Measurements from ENCODE around the gene PIK3CD. TPM values are rescaled to one million over a fixed set of nuclear protein-coding genes. Genes with fewer than 3 reads are reported as not detected.
"Not testable (repeated sequence)": the region's sequence is repeated elsewhere in the genome, so short reads cannot be mapped to it uniquely, and the experiment has no call there.

Gene PIK3CD
- total RNA-seq, 1 experiment from 2014 or later, result 2.5 TPM

DNA sequence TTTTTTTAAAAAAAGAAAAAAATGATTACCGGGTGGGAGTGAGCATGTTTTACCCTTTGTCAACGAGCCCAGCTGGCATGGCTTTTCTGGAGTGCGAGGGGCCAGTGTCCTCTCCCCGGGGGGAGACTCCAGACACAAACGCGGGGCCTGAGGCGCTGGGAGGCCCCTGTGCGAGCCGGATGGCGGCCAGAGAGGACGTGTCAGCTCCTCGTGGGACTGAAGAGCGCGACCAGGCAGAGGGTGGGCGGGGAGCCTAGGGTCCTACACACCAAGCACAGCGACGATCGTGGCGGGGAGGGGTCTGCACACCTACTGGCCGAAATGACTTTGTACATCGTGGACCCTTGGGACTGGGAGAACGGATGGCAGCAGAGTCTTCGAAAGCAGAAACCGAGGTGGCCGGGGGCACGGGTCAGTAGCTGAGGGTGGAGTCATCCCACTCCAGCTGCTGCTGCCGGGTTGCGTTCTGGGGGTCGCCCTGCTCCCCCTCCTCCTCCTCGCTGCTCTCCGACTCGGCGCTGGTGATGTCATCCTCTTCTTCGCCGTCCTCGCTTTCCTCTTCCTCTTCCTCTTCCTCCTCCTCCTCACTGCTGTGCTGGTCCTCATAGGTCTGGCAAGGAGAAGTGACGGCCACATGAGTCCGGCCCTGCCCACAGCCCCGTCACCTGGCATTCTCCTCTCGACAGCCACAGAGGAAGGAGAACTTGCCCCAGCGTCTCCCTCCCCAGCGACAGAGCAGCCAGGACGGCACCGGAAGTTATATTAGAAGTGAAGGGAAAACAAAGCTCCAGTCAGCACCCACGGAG lies 78.8 kb downstream of the PIK3CD start:
- no peak for DNase-seq
- Histone ChIP-seq H3K9me3 (replicated peaks) (no peaks in the 10 kb centered on the region), H3K36me3 (peaks cover 53% of the 10 kb centered on the region), H3K4me1 (no peaks in the 10 kb centered on the region), H3K27me3 (no peaks in the 10 kb centered on the region), H3K27ac (no peak overlapping the region), H3K4me3 (no peak overlapping the region)

DNA sequence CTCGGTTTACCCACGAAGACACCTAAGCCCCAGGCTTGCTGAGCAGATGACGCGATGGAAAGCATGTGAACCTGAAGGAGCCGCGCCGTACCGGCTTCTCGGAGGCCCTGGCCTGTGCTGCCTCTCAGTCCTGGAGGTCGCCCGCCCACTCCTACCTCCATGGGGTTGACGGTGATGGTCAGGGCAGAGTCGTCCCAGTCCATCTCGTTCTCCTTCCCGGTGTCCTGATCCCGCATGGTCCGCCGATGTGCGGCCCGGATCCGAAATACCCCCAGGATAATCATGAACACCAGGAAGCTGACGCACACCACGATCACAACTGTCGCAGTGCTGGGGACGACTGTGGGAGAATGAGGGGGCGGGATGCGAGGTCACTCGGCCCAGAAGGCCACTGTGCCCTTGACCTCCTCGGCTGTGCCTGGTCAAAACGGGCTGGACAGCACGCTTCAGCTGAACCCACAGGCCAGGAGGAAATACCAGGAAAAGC lies 79.6 kb downstream of the PIK3CD start:
- peaks cover 61% of the 10 kb centered on the region for H3K36me3 ChIP-seq
- H3K9me3 ChIP-seq (replicated peaks), result no peaks in the 10 kb centered on the region
- no peaks in the 10 kb centered on the region for H3K4me1 ChIP-seq
- no peak overlapping the region for H3K4me3 ChIP-seq
- DNase-seq, result no peak
- H3K27ac ChIP-seq, result no peak overlapping the region
- H3K27me3 ChIP-seq, result no peaks in the 10 kb centered on the region

DNA sequence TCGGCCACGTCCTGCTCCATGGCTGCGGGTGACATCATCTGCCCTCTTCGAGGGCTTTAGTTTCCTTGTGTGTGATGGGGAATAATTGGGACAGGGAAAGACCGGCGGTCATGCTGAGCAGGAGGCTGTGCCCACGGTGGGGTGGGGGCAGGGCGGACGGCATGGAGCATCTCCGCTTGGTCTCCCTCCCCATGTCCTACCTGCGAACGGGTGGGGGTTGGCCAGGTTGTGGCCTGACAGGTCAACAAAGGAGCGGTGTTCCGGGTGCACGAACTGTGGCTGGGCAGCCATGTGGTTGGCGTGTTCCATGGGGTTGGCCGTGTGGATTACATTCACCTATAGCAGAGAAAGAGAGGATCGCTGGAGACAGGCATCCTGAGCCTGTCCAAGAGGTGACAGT lies 80.0 kb downstream of the PIK3CD start:
- no peaks in the 10 kb centered on the region for H3K4me1 ChIP-seq
- no peak overlapping the region for H3K27ac ChIP-seq
- H3K4me3 ChIP-seq, result no peak overlapping the region
- DNase-seq, result no peak
- no peaks in the 10 kb centered on the region for H3K27me3 ChIP-seq
- H3K9me3 ChIP-seq (replicated peaks), result no peaks in the 10 kb centered on the region
- peaks cover 65% of the 10 kb centered on the region for H3K36me3 ChIP-seq

DNA sequence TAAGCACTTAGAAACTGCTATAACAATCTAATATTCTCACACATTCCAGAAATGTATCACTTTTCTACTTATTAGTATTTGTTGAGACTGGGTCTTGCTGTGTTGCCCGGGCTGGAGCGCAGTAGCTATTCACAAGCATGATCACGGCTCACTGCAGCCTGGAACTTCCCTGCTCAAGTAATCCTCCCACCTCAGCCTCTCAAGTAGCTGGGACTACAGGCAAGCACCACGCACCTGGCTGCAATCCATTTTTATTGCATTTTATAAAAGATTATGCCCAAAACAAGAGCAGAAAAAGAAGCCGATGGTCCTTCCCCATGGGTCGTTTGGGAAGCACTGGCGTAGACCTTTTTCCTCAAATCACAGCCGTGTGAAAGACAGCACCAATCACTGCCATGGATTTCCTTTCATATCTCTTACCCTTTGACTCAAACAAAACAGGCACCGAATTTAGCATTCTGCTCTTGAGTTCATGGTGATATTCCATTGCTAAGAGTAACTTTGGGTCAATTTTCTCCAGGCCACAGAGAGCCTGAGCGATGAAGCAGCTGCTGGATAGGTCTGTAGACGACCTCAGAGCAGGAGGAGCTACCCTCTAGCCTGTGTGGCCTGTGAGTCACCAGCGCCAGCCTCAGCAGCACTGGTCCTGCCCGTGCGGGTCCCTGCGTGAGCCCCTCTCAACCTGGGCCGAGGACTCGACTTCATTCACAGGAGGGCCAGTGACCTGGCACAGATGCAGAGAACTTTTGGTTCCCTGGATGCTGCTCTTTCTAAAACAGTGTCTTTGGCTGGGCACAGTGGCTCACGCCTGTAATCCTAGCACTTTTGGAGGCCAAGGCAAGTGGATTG lies 80.8 kb downstream of the PIK3CD start:
- Histone ChIP-seq H3K4me3 (no peak overlapping the region), H3K27ac (no peak overlapping the region), H3K27me3 (no peaks in the 10 kb centered on the region), H3K9me3 (replicated peaks) (no peaks in the 10 kb centered on the region), H3K36me3 (peaks cover 64% of the 10 kb centered on the region), H3K4me1 (no peaks in the 10 kb centered on the region)
- DNase-seq, result no peak

DNA sequence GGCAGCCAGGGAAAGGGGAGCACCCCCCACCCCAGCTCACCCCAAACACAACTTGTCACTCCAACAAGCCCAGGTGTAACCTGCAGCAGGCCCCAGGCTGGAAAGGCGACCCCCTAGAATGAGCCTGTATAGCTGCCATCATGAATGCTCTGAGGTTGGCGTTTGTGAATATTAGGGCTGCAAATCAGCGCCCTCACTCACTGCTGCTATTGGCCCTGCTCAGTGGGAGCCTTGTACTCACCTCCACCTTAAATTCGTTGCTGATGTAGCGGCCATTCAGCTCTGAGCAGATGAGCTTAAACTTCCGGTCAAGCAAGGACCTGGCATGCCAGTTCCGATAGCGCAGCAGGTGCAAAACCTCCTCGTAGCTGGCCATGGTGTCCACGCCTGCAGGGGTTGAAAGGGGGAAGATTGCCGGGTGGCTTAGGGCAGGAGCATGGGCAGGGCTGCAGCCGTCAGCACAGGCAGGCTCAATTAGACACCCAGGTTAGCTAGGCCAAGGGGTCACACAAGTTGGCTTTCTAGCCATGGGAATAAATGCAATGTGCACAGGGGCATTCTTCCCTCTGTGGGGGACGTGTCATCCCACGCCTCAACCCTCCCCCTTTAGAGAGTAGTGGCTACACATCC lies 81.7 kb downstream of the PIK3CD start:
- no peaks in the 10 kb centered on the region for H3K4me1 ChIP-seq
- H3K27ac ChIP-seq, result no peak overlapping the region
- H3K9me3 ChIP-seq (replicated peaks), result no peaks in the 10 kb centered on the region
- DNase-seq, result no peak
- peaks cover 66% of the 10 kb centered on the region for H3K36me3 ChIP-seq
- no peaks in the 10 kb centered on the region for H3K27me3 ChIP-seq
- H3K4me3 ChIP-seq, result no peak overlapping the region

DNA sequence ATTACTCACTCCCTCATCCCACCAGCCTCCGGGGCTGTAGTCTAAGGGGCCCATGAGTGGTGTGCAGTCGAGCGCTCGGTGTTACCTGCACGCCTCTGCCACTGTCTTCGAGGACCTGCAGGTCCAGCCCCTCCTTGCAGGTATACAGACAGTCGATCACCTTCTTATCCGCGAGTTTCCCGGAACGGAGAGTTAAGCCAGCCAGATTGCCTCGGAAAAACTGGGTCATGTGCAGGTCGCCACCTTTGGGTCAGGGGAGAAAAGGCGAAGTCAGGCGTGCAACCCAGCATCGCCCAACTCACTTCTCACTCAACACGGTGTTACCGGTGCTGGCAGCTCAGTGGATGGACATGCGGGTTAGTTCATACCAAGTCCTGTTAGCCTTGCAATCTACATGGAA lies 84.3 kb downstream of the PIK3CD start:
- DNase-seq, result no peak
- no peaks in the 10 kb centered on the region for H3K9me3 ChIP-seq (replicated peaks)
- no peak overlapping the region for H3K27ac ChIP-seq
- H3K36me3 ChIP-seq, result peaks cover 81% of the 10 kb centered on the region
- no peak overlapping the region for H3K4me3 ChIP-seq
- H3K4me1 ChIP-seq, result no peaks in the 10 kb centered on the region
- H3K27me3 ChIP-seq, result no peaks in the 10 kb centered on the region

DNA sequence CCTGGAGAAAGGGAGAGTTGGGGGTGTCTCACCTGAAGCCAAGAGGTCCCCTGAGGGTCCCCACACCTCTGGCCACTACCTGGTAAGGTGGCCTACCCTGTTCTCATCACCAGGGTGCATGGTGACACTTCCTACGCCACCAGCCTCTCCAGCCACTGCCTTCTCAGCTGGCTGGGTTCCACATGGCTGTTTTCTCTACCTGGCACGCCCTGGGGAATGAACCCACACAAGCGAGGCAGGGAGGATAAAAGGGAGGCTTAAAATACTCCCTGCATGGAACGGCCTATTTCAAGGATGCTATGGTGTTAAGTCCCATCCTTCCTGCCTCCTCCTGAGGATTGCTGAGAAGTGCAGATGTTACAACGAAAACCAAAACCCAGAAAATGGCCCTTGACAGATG lies 84.7 kb downstream of the PIK3CD start:
- no peak overlapping the region for H3K4me3 ChIP-seq
- no peak for DNase-seq
- H3K9me3 ChIP-seq (replicated peaks), result no peaks in the 10 kb centered on the region
- H3K36me3 ChIP-seq, result peaks cover 81% of the 10 kb centered on the region
- H3K4me1 ChIP-seq, result no peaks in the 10 kb centered on the region
- no peaks in the 10 kb centered on the region for H3K27me3 ChIP-seq
- no peak overlapping the region for H3K27ac ChIP-seq

DNA sequence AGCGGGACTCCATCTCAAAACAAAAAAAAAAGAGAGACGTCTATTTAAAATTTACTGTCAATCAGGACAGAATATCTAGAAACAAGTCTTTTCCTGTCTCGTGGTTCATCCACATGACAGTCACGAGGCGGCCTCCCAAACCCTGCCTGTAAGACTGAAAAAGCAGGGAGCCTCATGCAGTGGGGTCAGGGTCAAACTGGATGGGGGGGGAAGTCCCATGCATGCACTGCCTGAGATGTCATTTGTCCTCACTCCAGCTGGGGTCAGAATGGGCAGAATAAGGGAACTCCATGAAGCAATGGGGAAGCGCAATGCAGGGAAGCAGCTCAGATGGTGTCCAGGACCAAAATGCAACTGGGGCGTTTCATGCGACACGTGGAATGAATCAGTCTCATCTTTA lies 85.5 kb downstream of the PIK3CD start:
- DNase-seq, result no peak
- Histone ChIP-seq H3K9me3 (replicated peaks) (no peaks in the 10 kb centered on the region), H3K27ac (no peak overlapping the region), H3K27me3 (no peaks in the 10 kb centered on the region), H3K4me3 (no peak overlapping the region), H3K4me1 (no peaks in the 10 kb centered on the region), H3K36me3 (peaks cover 79% of the 10 kb centered on the region)

DNA sequence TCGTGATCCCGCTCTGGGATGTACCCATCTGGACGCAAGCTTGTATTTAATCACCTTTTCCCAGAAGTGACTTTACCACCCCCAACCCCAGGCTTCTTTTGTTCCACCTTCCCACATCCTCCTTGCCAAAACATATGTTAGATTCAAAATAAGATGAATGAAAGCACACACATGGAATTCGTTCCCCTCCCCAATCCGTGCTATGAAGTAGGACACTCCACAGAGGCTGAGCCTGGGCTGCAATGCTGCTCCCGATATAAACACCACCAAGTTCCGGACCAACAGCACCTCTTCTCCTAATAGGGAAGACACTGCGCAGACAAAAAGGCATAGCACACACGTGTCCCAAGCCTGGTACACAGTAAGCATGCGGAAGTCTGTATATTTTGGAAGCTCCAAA lies 86.1 kb downstream of the PIK3CD start:
- H3K27me3 ChIP-seq, result no peaks in the 10 kb centered on the region
- no peak overlapping the region for H3K4me3 ChIP-seq
- peaks cover 79% of the 10 kb centered on the region for H3K36me3 ChIP-seq
- DNase-seq, result no peak
- H3K27ac ChIP-seq, result no peak overlapping the region
- H3K9me3 ChIP-seq (replicated peaks), result no peaks in the 10 kb centered on the region
- H3K4me1 ChIP-seq, result no peaks in the 10 kb centered on the region

DNA sequence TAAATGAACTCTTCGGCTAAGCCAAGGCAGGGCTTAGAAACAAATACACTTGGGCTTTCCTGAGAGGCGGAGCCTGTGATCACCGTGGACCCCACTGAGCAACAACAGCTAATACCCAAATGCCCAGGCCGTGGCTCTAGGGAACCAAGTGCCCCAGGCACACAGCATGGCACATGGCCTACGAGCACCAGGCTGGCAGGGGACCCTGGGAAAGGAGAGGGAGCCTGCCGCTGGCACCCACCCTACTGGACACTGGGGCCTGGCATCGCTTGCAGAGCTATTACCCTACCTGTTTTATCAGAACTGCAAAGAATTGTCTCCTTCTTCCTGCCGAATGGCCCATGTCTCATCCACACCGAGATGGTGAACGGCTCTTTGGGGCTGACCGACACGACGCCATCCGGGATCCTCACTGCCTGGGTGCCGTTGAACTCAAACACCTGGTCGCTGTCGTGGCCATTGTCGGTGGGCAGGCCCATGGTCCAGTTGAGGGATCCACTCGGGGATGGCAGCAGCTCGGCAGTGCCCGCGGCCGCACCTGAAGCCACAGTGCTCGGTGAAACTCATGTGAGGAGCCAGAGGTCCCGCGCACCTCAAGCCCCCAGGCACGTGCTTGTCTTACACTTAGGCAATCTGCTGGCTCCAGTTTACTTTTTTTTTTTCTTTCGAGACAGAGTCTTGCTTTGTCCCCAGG lies 92.7 kb downstream of the PIK3CD start:
- Histone ChIP-seq H3K4me1 (no peaks in the 10 kb centered on the region), H3K27ac (no peak overlapping the region), H3K4me3 (no peak overlapping the region), H3K36me3 (peaks cover 45% of the 10 kb centered on the region), H3K9me3 (replicated peaks) (no peaks in the 10 kb centered on the region), H3K27me3 (no peaks in the 10 kb centered on the region)
- no peak for DNase-seq

DNA sequence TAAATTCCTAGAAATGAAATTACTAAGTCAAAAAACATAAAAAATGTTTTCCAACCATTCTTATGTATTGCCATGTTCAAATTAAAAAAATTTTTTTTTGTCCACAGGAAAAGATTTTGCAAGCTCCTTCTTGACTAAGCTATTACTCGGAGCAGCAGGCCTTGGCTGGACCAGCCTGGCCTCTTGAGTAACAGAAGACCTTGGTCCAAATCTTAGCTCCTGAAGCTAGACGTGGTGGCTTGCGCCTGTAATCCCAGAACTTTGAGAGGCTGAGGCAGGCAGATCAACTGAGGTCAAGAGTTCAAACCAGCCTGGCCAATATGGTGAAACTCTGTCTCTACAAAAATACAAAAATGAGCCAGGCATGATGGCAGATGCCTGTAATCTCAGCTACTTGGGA lies 94.7 kb downstream of the PIK3CD start:
- Histone ChIP-seq H3K27ac (no peak overlapping the region), H3K36me3 (peaks cover 38% of the 10 kb centered on the region), H3K4me3 (no peak overlapping the region), H3K4me1 (no peaks in the 10 kb centered on the region), H3K9me3 (replicated peaks) (no peaks in the 10 kb centered on the region), H3K27me3 (no peaks in the 10 kb centered on the region)
- no peak for DNase-seq

DNA sequence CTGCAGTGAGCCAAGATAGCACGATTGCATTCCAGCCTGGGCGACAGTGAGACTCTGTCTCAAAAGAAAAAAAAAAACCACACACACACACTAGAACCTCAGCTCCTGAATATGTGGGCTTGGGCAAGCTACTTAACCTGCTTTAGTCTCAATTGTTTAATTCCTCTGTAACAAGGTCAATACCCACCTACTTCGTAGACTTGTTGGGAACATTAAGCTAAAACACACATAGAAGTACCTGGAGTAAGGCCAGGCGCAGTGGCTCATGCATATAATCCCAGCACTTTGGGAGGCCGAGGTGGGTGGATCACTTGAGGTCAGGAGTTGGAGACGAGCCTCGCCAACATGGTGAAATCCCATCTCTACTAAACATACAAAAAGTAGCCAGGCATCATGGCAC lies 95.1 kb downstream of the PIK3CD start:
- Histone ChIP-seq H3K36me3 (peaks cover 35% of the 10 kb centered on the region), H3K4me3 (no peak overlapping the region), H3K27me3 (no peaks in the 10 kb centered on the region), H3K4me1 (no peaks in the 10 kb centered on the region), H3K9me3 (replicated peaks) (no peaks in the 10 kb centered on the region), H3K27ac (no peak overlapping the region)
- DNase-seq, result no peak

DNA sequence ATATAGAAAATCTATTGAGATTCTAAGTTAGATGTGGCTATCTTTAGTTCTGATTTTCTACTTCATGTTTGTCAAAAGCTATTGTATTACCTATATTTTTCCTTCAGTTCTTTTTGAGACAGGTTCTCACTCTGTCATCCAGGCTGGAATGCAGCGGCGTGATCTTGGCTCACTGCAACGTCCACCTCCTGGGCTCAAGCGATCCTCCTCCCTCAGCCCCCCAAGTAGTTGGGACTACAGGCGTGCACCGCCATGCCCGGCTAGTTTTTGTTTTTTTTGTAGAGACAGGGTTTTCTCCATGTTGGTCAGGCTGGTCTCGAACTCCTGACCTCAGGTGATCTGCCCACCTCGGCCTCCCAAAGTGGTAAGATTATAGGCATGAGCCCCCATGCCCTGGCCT lies 96.9 kb downstream of the PIK3CD start:
- not testable (repeated sequence) for H3K27ac ChIP-seq; H3K4me3 ChIP-seq; H3K4me1 ChIP-seq; DNase-seq; H3K27me3 ChIP-seq; H3K9me3 ChIP-seq (replicated peaks)
- peaks cover 27% of the 10 kb centered on the region for H3K36me3 ChIP-seq

DNA sequence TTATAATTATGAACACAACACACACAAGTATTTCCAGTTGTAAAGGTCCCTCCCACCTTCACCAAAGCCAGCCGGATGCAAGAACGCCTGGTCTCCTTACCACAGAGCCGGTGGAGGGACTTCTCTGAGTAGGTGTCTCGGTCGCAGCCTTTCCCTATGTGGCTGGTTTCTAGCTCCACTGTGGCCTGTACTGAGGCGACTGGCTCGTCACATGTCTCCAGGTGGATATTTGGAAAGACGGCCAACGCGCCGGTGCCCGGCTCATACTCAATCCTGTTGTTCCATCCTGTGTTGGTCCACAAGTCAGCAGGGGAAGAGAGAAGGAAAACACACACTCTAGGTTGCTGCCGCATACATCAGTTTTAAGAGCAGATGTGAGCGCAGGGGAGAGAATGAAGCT lies 97.8 kb downstream of the PIK3CD start:
- no peaks in the 10 kb centered on the region for H3K27me3 ChIP-seq
- peaks cover 28% of the 10 kb centered on the region for H3K36me3 ChIP-seq
- H3K27ac ChIP-seq, result no peak overlapping the region
- no peaks in the 10 kb centered on the region for H3K4me1 ChIP-seq
- DNase-seq, result no peak
- H3K9me3 ChIP-seq (replicated peaks), result no peaks in the 10 kb centered on the region
- no peak overlapping the region for H3K4me3 ChIP-seq
